Calu3 (cell line): Measurements from ENCODE around the gene DGCR8. TPM values are rescaled to one million over a fixed set of nuclear protein-coding genes. Genes with fewer than 3 reads are reported as not detected.

ENCODE experiments used
- BruUV-seq: library from RNA; stranded (reverse); fragments of 400-500 nt; replicated peaks from 2 replicates; lab custom pipeline; 2021; lab: Mats Ljungman, UMichigan
- CTCF ChIA-PET: fragments of 300-600 bp; sonication (Branson Sonifier 250); formaldehyde crosslinking; loops from one replicate; lab custom pipeline; 2022; ENCODE audit warnings: antibody characterized with exemption; lab: Charles Lee
- DNase-seq: peaks from one replicate; pipeline ENCODE4 v3.0.0; 2022
- H3K27ac Mint-ChIP-seq: one replicate; pipeline ENCODE4 v1.8.0; 2022; ENCODE audit warnings: mixed read lengths; ENCODE audit not compliant: unreplicated experiment
- H3K27me3 Mint-ChIP-seq: one replicate; pipeline ENCODE4 v1.8.0; 2022; ENCODE audit warnings: mixed read lengths; ENCODE audit not compliant: unreplicated experiment
- H3K36me3 Mint-ChIP-seq: one replicate; pipeline ENCODE4 v1.8.0; 2022; ENCODE audit warnings: mild to moderate bottlenecking, moderate library complexity, mixed read lengths; ENCODE audit not compliant: insufficient read depth, unreplicated experiment
- H3K4me1 Mint-ChIP-seq: one replicate; pipeline ENCODE4 v1.8.0; 2022; ENCODE audit warnings: mild to moderate bottlenecking, low read depth, mixed read lengths; ENCODE audit not compliant: unreplicated experiment
- H3K4me3 Mint-ChIP-seq: one replicate; pipeline ENCODE4 v1.8.0; 2022; ENCODE audit warnings: mild to moderate bottlenecking, low read depth, moderate library complexity, mixed read lengths; ENCODE audit not compliant: unreplicated experiment
- H3K9me3 Mint-ChIP-seq: one replicate; pipeline ENCODE4 v1.8.0; 2022; ENCODE audit warnings: low read depth, mixed read lengths; ENCODE audit not compliant: unreplicated experiment
- intact Hi-C: fragments of 100-400 bp; cut with micrococcal nuclease; formaldehyde crosslinking; loops from one replicate; pipeline ENCODE4 v1.10.0; 2022; ENCODE audit not compliant: unreplicated experiment
- total RNA-seq: library from RNA; stranded (reverse); gene quantifications from 2 replicates; pipeline ENCODE4 v1.2.3, GENCODE V29; 2022
- TF ChIP-seq, protein P1 (sequence below): fragments of 200-600 bp; IDR thresholded peaks from one replicate; pipeline ENCODE4 v1.8.0; 2022; ENCODE audit warnings: antibody characterized with exemption; ENCODE audit not compliant: unreplicated experiment

DGCR8 gene
- total RNA-seq, 1 experiment from 2014 or later, result 54.7 TPM

DNA sequence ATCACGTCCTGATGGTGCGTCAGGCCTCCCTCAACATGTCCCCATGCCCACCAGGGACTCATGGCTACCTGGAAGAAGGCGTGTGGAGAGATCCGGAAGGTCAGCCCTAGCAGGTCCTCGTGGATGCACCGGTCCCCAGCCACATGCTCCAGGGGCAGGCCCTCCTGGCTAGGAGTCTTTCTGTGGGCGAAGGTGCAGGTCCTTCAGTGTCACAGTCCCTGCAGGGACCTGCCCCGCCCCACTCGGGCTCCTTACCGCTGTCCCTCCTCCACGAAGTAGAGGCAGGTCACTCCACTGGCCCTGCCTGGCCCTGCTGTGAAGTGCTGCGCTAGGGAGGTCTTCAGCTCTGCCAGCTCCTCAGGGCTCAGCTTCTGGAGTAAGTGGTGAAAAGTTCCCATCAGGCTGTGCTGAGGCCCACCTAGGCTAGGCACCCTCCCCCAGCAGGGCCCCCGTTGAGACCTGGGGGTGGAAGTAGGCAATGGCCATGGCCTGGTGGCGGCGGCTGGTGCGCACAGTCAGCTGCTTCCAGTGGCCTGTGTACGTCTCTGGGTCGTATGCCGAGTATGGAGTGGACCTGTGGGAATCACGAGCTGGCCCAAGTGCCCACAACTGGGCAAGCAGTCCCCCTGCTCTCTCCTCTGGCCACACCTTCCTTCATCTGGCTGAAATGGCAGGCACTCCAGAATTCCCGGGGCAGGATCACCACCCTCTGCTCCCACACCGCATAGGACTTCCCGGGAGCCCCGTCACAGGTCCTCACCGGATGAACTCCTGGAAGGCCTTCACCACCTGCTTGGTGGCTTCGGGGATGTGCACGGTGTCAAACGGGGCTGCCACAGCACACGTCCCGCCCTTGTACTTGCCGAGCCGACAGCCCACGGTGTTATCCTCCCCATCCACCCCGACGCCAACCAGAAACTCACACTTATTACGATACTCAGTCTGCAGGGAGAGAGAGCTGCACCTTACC, 34.8 kb downstream of the DGCR8 start:
- H3K27me3 Mint-ChIP-seq, result no peaks in the 10 kb centered on the region
- BruUV-seq, result no TSS peak
- no peaks in the 10 kb centered on the region for H3K9me3 Mint-ChIP-seq
- TF ChIP-seq, protein P1, sequence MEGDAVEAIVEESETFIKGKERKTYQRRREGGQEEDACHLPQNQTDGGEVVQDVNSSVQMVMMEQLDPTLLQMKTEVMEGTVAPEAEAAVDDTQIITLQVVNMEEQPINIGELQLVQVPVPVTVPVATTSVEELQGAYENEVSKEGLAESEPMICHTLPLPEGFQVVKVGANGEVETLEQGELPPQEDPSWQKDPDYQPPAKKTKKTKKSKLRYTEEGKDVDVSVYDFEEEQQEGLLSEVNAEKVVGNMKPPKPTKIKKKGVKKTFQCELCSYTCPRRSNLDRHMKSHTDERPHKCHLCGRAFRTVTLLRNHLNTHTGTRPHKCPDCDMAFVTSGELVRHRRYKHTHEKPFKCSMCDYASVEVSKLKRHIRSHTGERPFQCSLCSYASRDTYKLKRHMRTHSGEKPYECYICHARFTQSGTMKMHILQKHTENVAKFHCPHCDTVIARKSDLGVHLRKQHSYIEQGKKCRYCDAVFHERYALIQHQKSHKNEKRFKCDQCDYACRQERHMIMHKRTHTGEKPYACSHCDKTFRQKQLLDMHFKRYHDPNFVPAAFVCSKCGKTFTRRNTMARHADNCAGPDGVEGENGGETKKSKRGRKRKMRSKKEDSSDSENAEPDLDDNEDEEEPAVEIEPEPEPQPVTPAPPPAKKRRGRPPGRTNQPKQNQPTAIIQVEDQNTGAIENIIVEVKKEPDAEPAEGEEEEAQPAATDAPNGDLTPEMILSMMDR, result no peak
- no peaks in the 10 kb centered on the region for H3K4me1 Mint-ChIP-seq
- peaks cover 91% of the 10 kb centered on the region for H3K36me3 Mint-ChIP-seq
- H3K27ac Mint-ChIP-seq, result peak overlapping the region; percentile 67
- no peak for DNase-seq
- CTCF ChIA-PET, result no interaction called here
- intact Hi-C loops, result no loop called here
- H3K4me3 Mint-ChIP-seq, result peak overlapping the region; percentile 95

DNA sequence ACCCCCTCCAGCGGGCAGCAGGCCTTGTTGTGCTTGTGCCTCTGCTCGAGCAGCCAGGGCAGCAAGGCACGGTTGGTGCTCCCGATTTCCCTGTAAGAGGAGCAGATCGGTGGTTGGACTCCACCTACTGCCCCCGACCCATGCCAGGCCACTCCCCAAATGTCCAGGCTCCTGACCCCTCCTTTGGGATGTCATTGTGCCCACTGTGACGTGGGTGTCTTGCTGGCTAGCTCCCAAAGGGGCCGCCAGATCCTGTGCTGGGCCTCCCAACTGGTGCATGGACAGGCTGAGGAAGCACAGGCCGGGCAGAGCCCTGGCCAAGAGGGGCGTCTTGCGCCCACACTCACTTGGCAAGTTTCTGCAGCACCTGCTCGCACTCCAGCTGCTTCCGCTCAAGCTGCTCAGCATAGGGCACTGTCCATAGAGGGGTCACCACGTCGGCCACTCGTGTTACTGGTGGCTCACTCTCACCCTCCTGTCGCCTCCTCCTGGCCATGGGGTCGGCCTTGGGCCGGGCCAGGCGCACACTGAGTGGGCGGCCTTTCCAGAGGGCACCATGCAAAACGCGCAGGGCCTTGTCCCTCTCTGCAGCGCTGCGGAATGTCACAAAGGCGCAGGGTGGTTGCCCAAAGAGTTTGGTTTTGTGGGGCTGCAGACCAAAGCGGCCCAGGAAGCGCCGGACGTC, 35.8 kb downstream of the DGCR8 start, which contains the start of gene RANBP1:
Gene RANBP1 (plus strand): TSS at position 414 of the 685 bp plus-strand sequence. CDS start 81 bp downstream, at position 495.
- Mint-ChIP-seq H3K9me3 (no peaks in the 10 kb centered on the region), H3K4me1 (no peaks in the 10 kb centered on the region), H3K27ac (peak within 1 kb of the TSS; percentile 92), H3K4me3 (peak within 1 kb of the TSS; percentile 95), H3K27me3 (no peaks in the 10 kb centered on the region), H3K36me3 (peaks cover 91% of the 10 kb centered on the region)
- BruUV-seq, result no TSS peak
- intact Hi-C loops, result no loop called here
- DNase-seq, result no peak
- CTCF ChIA-PET, result no interaction called here
- TF ChIP-seq, protein P1, result no peak

DNA sequence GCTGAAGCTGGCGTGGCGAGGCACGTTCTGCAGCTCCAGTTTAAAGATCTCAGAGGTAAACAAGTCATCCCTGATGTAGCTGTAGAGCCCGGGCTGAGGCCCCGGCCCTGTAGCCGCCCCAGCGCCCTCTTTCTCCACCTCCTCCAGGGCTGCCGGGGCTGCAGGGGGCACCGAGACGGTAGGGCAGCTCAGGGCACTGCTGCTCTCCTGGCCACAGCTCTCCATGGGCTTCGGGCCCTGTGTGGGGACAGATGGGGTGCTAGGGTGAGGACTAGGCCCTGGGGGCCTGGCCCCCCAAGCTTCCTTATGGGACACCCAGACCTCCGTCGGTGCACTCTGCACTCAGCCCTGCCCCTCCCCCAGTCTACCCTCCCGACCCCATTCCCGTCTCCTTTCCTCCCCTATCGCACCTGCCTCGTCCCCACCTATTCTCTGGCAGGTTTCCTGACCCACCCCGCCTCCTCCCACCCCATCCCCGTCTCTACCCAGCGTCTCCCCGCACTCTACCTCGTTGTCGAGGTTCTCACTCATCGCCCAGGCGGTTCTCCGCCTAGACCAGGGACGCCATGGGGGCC, 36.4 kb downstream of the DGCR8 start:
- Mint-ChIP-seq H3K9me3 (no peaks in the 10 kb centered on the region), H3K4me3 (peak overlapping the region; percentile 95), H3K4me1 (no peaks in the 10 kb centered on the region), H3K36me3 (peaks cover 91% of the 10 kb centered on the region), H3K27ac (peak overlapping the region; percentile 92), H3K27me3 (no peaks in the 10 kb centered on the region)
- TF ChIP-seq, protein P1, result no peak
- TSS peak; percentile 57 for BruUV-seq
- intact Hi-C loops, result no loop called here
- CTCF ChIA-PET, result interaction anchor here (0.5 to 0.8 kb wide), 2 partner anchors 8 to 689 kb away, joined by 3 to 5 read pairs; no protein-coding TSS in a partner anchor
- DNase-seq, result no peak

DNA sequence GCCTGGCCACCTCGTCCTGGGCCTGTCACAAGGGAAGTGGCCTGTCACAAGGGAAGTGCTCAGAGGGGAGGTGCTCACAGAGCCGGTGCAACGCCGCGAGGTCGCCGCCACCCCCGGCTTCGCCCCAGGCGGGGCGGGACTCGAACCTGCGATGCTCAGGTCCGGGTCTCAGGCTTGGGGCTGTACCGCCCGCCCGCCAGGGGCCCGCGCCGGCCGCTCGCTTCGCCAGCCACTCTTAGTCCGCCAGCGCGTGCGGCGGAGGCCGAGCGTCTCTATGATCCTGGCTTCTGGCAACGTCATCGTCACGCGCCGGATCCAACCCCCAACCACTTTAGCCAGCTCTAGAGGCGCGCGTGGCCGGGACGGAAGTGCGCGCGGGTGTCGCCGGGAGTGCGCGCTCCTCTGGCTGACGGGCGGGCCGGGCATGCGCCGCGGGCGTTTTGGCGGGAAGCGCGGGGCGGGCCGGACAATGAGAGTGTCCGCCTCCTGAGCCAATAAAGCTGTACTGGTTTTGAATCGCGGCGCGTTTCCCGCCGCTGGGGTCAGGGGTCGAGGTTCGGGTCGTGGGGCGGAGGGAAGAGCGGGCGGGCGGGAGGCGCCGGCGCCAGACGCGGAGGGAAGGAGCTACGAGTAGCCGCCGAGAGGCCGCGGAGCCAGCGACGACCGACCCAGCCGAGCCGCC, 37.1 kb downstream of the DGCR8 start, which contains the start of gene TRMT2A:
Gene TRMT2A (minus strand): TSS at position 276 of the 682 bp plus-strand sequence. CDS start 320 bp downstream, outside the sequence.
- BruUV-seq, result no TSS peak
- Mint-ChIP-seq H3K9me3 (no peaks in the 10 kb centered on the region), H3K36me3 (peaks cover 88% of the 10 kb centered on the region), H3K27ac (peak within 1 kb of the TSS; percentile 92), H3K4me3 (peak within 1 kb of the TSS; percentile 95), H3K27me3 (no peaks in the 10 kb centered on the region), H3K4me1 (no peaks in the 10 kb centered on the region)
- CTCF ChIA-PET, result interaction anchor here (0.5 to 0.8 kb wide), 2 partner anchors 9 to 688 kb away, joined by 3 to 5 read pairs; no protein-coding TSS in a partner anchor
- intact Hi-C loops, result no loop called here
- TF ChIP-seq, protein P1, result no peak
- peak; percentile 98 for DNase-seq
